Ammon's horn (tissue), 1 donor: ENCODE measurements around the gene PTPN1.
"Not testable (repeated sequence)": the region's sequence is repeated elsewhere in the genome, so short reads cannot be mapped to it uniquely, and the experiment has no call there.

Experiments
- DNase-seq: peaks from one replicate; pipeline ENCODE4 v3.0.0-alpha.2; 2016; ENCODE audit warnings: low spot score

The PTPN1 gene

DNA sequence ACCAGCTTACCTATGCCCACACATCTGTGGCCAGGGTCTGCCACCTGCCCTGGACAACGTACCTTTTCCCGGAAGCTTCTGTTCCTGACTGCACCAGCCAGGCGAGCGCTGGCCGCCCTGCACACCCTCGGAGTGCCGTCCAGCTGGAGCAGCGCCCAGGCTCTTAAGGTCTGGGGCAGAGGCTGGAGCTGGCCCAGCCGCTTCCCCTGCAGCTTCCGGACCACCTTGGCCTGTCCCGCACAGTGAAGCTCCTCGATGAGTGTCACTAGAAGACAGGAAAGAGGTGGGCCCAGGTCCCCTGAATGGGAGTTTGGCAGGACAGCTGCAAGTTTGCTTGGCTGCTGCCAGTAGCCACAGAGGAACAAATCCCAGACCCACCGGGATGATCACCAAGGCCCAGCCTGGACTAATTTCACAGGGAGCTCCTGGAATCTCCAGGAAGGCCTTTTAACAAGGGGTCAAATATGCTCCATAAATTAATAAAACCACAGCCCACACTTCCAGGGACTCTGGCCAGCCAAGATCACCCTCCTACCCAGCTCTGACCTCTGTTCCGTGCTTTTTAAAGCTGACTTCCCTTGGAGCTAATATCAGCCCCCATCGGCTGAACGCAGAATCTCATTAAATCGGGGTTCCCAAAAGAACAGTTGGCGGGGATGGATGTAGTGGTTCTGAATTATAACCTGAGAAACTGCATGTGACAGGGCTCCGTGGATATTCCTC is 82.3 kb downstream of the PTPN1 start:
- DNase-seq, result no peak

DNA sequence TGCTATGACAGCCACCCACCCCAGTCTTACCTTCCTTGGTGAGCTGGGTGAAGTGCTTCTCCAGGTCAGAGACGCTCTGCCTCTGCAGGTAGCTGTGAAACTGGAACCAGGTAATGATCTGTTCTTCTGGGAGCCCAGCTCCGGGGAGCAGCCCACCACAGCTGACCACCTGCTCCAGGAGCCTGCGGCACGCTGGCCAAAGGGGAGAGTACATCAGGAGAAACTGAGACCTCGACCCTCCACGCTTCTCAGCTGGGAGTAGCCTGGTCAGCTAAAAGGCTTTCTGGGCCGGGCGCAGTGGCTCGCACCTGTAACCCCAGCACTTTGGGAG is 82.8 kb downstream of the PTPN1 start:
- DNase-seq, result no peak

DNA sequence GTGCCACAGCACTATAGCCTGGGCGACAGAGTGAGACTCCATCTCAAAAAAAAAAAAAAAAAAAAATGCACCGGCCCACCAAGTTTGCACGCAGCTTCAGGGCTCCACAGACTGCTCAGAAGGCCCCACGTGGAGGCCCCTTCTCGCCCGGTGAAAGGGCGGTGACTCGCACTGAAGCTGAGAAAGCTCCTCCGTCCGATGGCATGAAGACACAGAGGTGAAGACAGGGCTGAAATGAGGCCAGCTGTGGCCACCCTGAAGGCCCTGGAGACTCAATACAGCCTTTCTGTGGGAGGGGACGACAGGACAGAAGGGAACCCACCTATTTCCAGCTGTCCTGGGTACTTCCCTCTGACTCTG is 84.0 kb downstream of the PTPN1 start:
- no peak for DNase-seq

DNA sequence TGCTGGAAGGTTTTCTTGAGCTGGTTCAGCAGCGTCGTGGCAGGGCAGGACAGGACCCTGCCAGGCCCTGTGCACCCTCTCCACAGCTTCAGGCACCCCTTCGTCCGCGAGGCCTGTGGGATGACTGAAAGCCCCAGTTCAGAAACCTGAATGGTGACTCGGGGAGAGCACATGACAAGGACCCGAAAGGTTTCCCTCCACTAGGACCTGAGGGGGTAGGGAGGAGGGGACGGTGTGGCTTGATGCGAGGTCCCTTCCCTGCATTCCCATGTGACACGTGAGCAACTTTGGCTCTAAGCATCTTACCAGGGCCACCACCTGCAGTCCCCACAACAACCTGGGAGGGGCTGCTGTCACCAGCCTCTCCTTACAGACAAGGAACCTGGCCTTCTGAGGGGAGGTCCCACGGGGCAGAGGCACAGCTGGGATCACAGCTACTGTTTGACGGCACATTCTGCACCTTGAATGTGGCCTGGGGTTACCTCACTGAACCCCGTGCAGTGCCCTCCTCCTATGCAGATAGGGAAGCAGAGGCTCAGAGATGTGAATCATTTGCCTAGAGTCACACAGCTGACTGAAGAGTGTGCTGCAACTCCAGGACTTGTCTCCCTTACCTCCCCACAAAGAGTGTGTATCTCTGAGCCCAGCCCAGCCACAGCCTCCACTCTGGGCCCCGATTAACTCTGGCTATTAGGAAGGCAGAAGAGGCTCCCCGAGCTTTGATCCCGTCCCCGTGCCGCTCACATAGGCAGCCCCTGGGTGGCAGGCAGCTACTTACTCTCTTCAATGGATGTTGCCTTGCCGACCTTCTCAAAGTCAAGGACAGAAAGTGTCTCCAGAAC is 84.6 kb downstream of the PTPN1 start:
- DNase-seq, result no peak

DNA sequence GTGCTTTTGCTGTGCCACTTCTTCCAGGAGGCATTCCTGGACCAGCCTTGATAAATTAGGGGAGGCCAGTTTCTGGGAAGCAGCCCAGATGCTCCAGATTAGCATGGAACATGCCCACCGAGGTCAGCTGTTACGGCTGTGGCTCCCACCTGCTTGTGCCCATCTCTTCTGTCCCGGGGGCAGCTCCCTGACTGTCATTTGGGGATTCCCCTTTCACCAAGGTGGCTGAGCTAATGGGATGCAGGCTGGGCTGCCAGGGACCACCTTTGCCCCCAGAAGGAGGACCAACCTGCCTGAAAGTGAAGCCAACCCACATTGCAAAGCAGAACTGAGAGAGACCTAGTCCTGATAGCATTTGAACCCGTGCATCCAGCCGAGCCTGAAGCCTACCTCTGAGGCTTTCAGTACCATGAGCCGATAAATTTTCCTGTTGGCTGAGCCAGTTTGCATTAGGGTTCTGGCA is 85.3 kb downstream of the PTPN1 start:
- no peak for DNase-seq

DNA sequence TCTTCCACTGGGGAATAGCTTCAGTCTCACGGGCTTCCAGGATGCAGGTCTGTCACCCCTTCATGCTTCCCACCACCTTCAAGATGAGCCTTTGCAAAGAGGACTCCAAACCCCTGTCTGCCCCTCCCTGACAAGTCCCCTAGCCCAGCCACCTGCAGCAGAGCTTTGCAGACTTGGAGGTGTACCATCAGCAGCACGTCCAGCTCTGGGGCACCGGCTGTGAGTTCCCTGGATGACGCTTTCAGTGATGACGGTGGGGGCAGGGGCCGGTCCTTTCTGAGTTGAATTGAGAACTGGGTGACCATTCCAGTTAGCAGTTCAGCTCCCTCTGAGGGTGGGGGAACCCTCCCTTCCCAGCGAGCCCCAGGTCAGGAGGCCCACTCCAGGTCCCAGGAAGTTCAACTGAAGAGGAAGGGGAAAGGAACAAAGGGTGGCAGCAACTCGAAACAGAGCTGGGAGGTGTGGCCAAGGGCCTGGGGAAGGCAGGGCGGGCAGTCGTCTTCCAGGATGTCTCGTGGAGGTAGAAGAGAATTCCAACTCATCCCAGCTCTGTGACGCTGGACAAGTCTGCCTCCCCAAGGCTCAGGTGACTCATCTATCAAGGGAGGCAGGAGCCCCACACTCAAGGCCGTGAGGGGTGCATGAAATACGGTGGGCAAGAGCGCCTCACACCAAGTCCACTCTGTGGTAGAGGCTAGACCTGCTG is 86.0 kb downstream of the PTPN1 start:
- DNase-seq, result no peak

DNA sequence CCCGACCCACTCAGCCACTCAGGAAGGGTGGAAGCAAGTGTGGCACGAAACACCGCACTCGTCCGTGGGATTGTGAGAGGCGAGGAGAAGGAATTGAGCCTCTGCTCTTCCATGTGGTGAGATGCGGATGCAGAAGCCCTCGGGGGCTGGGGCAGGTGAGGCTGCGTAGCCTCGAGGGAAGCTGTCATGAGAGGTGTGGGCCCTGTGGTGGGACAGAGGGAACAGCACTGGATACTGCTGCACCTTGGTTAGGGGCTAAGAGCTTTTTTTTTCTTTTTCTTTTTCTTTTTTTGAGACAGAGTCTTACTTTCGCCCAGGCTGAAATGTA is 86.5 kb downstream of the PTPN1 start:
- no peak for DNase-seq

DNA sequence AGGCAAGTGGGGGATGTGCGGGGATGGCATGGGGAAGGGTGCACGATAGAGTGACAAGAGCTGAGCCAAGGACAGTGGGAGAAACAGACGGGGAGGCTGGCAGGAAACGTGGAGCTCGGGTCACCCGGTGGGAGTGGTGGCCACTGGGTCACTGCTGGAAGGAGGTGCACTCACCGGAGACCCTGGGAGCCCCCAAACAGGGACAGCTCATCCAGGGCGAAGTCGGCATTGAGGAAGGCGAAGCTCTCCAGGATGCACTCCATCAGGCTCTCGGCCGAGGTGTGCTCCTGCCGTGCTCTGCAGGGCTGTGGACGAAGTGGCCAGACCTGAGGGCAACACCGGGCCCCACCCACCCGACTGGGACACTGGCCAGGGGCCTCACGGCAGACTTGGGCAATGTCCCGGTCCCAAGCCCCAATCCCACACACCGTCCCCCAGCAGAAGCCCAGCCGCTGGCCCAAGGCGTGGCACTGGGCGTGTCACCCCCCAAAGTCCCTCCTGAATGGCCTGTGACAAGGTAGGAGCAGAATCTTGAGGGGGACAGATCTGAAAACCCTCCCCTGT is 87.3 kb downstream of the PTPN1 start:
- no peak for DNase-seq

DNA sequence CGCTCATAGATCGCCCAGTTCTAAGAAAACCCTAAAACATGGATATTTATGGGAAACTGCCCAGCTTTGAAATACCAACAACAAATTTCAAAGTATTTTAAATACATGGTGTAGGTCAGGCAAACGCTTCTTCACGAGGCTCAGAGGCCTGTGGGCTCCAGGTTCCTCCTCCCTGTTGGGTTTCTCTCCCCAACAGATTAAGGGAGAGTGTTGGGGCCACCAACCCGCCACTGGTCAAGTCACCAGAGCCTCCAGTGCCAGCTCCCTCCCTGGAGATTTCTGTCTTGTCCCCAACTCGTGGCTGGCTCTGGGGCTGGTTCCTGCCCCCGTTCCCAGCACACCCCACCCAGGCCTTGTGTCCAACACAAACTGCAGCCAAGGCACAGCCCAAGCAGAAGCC is 87.9 kb downstream of the PTPN1 start:
- DNase-seq, result no peak

DNA sequence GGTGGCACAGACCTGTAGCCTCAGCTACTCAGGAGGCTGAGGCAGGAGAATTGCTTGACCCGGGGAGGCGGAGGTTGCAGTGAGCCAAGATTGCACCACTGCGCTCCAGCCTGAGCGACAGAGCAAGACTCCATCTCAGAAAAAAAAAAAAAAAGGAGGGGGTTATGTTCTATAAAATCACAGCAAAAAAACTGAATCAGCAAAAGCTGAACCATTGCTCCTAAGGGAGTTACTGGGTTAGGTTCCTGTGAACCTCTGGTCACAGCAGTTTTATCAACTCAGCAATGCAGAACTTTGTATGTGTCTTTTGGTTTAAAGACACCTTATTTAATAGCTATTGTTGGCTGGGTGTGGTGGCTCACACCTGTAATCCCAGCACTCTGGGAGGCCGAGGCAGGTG is 88.6 kb downstream of the PTPN1 start:
- not testable (repeated sequence) for DNase-seq

DNA sequence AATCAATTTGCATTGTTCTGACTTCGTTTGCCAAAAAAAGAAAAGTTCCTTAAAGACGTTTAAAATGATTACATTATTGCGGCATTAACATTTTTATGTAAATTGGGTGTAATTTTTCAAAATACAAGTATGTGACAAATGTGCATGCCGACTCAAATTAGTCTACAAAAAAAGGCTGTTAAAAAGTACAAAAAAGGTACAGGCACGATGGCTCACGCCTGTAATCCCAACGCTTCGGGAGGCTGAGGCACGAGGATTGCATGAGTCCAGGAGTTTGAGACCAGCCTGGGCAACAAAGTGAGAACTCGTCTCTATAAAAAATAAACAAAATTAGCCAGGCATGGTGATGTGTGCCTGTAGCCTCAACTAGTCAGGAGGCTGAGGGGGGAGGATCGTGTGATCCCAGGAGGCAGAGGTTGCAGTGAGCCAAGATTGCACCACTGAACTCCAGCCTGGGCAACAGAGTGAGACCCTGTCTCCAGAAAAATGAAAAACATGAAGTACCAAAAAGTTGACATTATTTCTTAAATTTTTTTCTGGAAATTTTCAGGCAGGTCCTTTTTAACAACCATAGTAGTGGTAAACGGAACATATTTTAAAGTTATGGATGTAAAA is 90.2 kb downstream of the PTPN1 start:
- no peak for DNase-seq

DNA sequence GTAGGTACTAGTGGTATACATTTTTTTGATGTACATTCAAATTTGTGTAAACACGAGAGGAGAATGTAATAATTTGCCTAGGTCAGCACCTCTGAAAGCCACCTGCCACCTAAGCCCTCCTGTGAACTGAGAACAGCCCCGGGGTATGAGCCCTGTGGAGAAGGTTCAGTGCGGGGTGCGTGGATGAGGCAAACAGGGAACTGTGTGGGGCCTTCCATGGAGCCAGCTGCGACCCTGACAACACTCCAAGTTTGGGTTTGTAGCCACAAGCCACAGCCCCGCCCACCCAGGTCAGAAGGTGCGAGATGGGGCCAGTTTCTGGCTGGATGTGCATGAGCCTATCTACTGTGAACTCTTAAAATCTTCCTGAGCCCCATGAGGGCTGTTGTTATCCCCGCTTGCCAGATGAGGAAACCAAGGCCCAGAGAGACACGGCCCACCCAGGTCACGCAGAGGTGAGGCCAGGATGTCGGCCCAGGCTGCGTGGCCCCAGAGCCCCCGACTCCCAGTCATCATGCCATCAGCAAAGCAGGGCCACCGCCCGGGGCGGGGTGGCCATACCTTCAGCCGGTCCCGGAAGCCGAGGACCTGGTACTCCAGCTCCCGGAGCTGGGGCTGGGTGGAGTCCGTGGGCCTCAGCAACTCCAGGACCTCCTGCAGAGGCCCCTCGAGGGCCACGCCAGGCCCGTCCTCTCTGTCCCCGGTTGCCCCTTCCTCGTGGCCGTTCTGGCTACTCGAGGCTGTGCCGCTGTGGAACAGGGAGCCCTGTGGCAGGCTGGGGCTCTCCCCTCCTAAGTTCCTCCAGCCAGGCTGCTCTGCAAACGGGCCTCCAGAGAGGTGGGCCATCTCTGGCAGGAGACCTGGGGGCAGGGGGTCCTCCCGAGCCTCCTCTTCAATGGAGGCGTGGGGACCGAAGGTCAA is 91.6 kb downstream of the PTPN1 start:
- DNase-seq, result no peak

DNA sequence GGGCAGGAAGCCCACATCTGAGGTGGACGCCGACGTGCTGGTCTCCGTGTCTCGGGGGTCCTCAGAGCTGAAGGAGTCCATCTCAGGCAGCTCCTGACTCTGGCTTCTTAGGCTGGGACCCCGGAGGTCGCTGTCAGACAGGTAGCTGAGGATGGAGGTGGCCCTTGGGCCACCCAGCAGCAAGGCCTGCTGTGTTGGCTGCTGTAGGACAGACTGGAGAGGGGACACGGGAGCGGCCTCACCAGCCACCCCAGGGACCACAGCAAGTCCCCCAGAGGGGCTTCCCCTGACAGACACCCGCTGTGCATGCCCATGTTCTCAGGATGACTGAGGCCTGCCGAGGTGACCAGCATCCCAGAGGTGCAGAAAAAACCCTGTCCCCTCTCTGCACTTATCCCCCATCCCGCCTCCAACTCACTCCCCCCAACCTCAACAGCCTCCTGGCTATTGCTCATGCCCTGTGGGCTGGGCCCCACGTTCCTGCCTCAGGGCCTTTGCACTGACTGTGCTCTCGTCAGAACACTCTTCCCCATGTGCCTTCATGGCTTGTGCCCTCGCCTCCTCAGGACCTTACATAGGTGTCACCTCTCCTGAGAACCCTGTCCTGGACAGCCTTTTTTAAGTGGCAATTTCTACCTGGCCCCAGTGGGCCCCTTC is 92.4 kb downstream of the PTPN1 start:
- DNase-seq, result no peak

DNA sequence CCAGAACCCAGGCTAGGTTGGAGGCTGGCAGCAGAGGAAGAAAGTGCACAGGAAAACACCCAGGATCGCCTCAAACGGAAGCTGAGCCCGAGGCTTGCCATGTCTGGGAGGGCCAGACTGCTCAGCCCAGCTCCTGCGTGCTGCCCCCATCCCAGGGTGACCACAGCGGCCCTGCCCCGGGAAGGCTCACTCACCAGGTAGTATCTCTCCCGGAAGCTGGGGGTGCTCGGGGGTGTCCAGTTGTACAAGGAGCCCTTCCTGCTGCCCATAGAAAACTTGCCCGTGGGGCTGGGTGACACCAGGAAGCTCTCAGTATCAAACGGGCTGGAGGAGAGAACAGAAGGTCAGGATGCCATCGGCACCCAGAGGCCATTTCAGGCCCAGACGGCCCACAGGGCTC is 94.3 kb downstream of the PTPN1 start:
- DNase-seq, result no peak

DNA sequence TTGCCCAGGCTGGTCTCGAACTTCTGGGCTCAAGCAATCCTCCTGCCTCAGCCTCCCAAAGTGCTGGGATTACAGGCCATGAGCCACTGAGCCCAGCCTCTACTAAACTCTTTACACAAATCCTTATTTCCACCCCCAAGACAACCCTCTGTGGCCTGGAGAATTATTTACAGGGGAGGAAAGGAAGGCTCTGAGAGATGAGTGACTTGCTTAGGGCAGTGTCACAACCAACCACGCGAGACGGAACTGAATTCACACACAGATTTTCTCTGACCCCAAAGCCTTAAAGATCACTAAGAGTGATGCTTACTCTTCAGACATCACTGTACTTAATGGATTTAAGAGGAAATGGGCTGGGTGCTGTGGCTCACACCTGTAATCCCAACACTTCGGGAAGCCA is 95.0 kb downstream of the PTPN1 start:
- DNase-seq, result no peak

DNA sequence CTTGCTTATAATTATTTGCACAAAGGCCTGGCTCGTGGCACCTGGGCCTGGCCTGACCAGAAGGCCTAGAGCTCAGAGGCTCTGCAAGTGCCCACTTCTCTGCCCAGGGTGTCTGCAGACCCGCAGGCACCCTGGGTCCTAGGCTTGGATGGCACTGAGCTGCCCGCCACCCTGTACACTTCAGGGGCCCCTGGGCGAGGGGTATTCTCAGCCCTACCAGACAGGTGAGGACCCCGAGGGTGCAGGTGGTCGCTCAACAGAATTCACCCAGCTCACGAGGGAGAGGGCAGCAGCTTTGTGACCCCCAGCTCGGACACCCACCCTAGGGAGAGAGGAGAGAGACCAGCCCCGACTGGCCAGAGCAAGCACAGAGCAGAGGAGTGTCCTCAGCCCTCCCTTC is 97.3 kb downstream of the PTPN1 start:
- DNase-seq, result no peak

DNA sequence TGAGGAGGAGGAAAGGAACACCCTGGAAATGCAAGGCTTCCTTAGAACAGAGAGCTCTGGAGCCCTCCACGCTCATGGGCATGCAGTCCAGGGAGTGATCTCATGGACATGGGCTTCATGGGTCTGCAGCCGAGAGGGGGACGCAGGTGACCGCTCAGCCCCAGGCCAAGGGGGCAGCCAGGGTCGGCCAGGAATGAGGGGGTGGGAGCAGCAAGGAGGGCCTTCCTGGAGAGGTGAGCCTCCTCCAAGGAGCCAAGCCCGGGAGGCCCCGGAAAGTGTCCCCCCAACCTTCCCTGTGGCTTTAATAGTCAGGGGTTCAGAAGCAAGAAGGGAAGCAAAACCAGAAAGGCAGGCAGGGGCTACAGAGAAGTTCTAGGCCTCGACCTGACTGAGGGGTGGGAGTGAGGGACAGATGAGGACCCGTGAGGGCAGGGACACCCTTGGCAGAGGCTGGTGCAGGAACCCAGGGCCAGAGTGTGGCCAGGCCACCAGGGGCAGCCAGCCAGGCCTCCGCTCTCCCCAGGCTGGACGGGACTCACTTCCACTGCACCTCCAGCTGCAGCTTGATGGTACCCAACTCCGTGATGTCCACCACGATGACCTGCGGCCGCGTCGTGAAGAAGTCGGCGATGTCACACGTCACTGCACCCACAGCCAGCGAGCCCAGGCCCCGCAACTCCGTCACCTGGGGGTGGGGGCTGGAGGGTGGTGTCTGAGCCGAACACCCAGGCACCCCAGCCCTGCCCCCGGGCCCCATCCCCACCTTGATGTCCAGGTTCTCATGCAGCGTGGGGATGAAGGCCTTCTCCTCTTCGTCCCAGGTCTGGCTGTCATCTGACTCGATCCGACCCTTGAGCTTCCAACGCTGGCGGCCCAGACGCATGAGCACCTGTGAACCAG is 97.9 kb downstream of the PTPN1 start:
- DNase-seq, result no peak

DNA sequence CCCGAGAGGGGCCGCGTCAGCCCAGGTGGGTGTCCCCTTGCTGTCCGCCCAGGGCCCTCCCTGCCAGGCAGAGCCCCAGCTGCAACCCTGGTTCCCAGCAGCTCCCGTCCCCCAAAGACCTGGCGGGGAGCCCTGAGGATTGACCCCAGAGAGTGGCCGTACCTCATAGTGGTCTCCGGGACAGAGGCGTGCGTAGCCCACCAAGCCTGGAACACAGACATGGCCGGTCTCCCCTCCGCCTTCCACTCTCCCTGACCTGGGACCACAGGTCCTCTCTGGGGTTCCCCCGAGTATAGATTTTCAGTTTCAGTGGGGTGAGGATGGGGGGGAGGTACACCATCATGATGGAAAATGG is 98.5 kb downstream of the PTPN1 start:
- DNase-seq, result no peak

DNA sequence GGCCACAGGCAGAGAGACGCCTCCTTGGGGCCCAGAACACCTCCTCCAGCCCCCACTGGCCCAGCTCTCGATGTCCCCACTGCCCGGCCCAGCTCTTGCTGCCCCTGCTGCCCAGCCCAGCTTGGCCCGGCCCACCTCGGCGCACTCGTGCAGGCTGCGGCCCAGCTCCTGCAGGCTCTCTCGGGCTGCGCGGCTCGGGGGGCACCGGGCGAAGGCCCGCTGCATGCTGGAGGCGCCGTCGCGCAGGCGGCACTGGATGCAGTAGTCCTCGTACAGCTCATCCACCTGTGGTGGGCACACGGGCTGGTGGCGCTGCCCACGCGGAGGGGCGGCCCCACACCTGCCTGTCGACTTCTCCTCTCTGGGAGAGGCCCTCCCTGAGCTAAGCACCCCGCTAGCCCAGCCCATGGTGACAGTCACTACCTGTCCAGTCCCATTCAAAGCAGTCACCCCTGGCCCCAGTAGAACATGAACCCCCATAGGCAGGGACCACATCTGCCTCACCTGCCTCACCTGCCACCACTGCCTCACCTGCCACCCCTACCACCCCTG is 99.3 kb downstream of the PTPN1 start:
- no peak for DNase-seq
